Brain microvascular endothelial cell (primary cell): ENCODE data around the gene DMAC1.

ENCODE experiments used
- DNase-seq: peaks from one replicate; pipeline ENCODE4 v3.0.0-alpha.2; 2020
- H3K27ac ChIP-seq: fragments of 250-450 bp; sonication (Bioruptor Pico); 2 replicates; pipeline ENCODE4 v1.5.1; 2020; ENCODE audit warnings: mild to moderate bottlenecking, moderate library complexity
- H3K27me3 ChIP-seq: fragments of 250-450 bp; sonication (Bioruptor Pico); replicated peaks from 2 replicates; pipeline ENCODE4 v1.5.1; 2020; ENCODE audit warnings: mild to moderate bottlenecking
- H3K36me3 ChIP-seq: fragments of 250-450 bp; sonication (Bioruptor Pico); replicated peaks from 2 replicates; pipeline ENCODE4 v1.5.1; 2020; ENCODE audit warnings: mild to moderate bottlenecking
- H3K4me3 ChIP-seq: 2 replicates; pipeline ENCODE4 v1.5.1; 2011; ENCODE audit warnings: low read depth, mild to moderate bottlenecking, control low read depth, low read length, moderate library complexity
- in situ Hi-C: cut with HindIII; loops from 2 replicates; pipeline ENCODE4 v1.10.0; 2017; ENCODE audit warnings: low sequenced_read_pairs, low pct_ligation_motif_present
- TF ChIP-seq, protein P1 (sequence below): IDR thresholded peaks from 2 replicates; pipeline ENCODE4 v1.5.1; 2011; ENCODE audit warnings: low read depth, mild to moderate bottlenecking, moderate library complexity, low read length, control low read depth, inconsistent platforms; ENCODE audit errors: missing control alignments

Gene DMAC1

DNA sequence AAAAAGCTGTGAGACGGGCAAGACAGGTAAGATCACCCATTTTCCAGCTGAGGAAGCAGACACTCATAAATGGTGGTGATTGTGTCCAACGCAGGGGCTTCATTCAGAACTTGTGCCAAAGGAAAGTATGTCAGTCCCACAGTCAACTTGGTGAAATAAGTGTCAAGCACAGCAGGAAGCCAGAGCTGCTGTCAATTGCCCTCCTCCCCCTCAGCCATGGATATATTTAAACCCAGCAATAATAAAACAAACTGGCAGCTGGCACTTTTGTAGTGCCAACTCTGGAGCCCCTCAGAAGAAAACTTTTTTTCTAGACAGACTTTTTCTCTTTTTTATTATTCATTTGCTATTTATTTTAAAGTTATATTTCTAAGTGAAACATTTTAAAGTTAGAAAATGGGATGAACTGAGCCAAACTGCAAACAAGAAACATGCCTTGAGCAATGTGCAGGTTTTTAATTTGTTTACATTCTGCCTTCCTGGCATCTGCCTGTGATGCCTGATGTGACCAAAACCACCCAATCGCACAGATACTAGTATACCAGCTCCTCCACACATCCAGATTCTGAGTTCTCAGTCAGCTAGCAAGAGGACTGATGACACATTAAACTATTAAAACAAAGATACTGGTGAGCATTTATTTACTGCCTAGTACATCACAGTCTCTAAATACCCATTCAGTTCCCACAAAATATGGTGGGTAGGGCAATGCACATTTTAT, 17.0 kb downstream of the DMAC1 start:
- H3K27ac ChIP-seq: no peak overlapping the region
- H3K4me3 ChIP-seq: no peak overlapping the region
- TF ChIP-seq, protein P1, sequence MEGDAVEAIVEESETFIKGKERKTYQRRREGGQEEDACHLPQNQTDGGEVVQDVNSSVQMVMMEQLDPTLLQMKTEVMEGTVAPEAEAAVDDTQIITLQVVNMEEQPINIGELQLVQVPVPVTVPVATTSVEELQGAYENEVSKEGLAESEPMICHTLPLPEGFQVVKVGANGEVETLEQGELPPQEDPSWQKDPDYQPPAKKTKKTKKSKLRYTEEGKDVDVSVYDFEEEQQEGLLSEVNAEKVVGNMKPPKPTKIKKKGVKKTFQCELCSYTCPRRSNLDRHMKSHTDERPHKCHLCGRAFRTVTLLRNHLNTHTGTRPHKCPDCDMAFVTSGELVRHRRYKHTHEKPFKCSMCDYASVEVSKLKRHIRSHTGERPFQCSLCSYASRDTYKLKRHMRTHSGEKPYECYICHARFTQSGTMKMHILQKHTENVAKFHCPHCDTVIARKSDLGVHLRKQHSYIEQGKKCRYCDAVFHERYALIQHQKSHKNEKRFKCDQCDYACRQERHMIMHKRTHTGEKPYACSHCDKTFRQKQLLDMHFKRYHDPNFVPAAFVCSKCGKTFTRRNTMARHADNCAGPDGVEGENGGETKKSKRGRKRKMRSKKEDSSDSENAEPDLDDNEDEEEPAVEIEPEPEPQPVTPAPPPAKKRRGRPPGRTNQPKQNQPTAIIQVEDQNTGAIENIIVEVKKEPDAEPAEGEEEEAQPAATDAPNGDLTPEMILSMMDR: no peak
- in situ Hi-C loops: no loop called here
- no peaks in the 10 kb centered on the region for H3K36me3 ChIP-seq
- no peaks in the 10 kb centered on the region for H3K27me3 ChIP-seq
- DNase-seq: no peak

- no peaks in the 10 kb centered on the region for H3K27me3 ChIP-seq
- in situ Hi-C loops: no loop called here
- no peak overlapping the region for H3K4me3 ChIP-seq
- no peaks in the 10 kb centered on the region for H3K36me3 ChIP-seq
- peak; percentile 76 for DNase-seq
- TF ChIP-seq, protein P1: no peak
- H3K27ac ChIP-seq: peak overlapping the region; percentile 50
Measured at GRCh38 chr9:7780261-7780988, 19.2 kb downstream of the DMAC1 start.

DNA sequence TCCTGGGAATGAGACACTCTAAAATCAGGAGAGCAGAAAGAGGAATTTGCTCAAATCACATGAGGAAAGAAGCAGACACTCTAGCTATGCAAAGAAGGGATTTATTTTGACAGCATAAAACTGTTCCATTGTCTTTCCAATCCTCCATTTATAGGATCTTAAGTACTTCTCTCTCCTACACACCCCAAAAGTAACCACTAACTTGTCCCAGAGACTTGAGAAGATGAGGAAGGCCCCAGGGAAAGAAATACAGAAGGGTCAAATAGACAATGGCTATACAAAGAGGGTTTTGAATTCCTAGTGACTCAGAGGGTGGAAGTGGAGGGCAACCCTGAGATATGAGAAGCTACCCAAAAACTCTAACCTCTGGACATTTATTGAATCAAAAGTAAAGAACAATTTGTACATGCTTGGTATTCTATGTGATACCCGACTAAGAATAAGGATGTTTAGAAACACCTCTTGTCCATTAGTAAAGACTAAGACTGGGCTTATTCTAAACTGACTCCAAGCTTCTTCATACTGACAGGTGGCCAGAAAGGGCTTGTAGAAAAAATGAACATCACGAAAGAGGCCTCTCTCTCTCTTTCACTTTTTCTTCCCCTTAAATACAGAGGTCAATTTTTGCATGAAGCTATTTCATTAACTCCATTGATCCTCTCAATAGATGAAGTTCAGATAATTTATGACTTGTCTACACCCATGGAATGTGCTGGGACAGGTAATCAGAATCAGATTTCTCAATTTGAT, 20.6 kb downstream of the DMAC1 start:
- no peak for DNase-seq
- Histone ChIP-seq H3K27me3 (no peaks in the 10 kb centered on the region), H3K36me3 (no peaks in the 10 kb centered on the region), H3K27ac (no peak overlapping the region), H3K4me3 (no peak overlapping the region)
- TF ChIP-seq, protein P1: no peak
- in situ Hi-C loops: no loop called here

- in situ Hi-C loops: no loop called here
- TF ChIP-seq, protein P1: no peak
- DNase-seq: peak; percentile 11
Measured at GRCh38 chr9:7777771-7778170, 21.8 kb downstream of the DMAC1 start.

DNA sequence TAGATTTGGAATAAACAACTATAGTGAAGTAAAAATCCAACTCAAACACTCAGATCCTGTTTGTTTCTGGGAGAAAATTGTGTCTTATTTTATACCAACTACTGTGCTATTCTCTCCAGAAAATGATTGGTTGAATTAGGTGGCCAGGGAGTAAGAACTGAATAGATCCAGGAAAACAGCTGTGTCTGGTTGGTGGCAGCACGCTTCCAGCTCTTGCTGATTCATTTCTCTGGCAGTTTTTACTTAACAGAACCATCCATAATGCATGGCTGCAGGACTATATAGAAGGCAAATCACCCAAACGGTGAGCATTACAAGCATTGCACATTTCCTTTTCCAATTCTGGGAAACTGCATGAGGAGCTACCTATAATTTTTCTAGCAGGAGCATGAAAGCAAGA, 29.5 kb downstream of the DMAC1 start:
- Histone ChIP-seq H3K36me3 (no peaks in the 10 kb centered on the region), H3K27me3 (no peaks in the 10 kb centered on the region), H3K4me3 (no peak overlapping the region), H3K27ac (no peak overlapping the region)
- no peak for DNase-seq
- in situ Hi-C loops: no loop called here
- TF ChIP-seq, protein P1: no peak

More at GRCh38 chr9:7777771-7778170, 21.8 kb downstream of the DMAC1 start:
- no peak overlapping the region for H3K27ac ChIP-seq
- H3K27me3 ChIP-seq: no peaks in the 10 kb centered on the region
- no peak overlapping the region for H3K4me3 ChIP-seq
- H3K36me3 ChIP-seq: no peaks in the 10 kb centered on the region
